GM18498 (cell line): Measurements from ENCODE around the gene CREG1.

ENCODE experiments used
- ATAC-seq: cut with Tn5 transposase; IDR thresholded peaks from one replicate; pipeline ENCODE4 v1.9.1; 2021; ENCODE audit warnings: mild to moderate bottlenecking, moderate library complexity; ENCODE audit not compliant: unreplicated experiment

CREG1 gene

DNA sequence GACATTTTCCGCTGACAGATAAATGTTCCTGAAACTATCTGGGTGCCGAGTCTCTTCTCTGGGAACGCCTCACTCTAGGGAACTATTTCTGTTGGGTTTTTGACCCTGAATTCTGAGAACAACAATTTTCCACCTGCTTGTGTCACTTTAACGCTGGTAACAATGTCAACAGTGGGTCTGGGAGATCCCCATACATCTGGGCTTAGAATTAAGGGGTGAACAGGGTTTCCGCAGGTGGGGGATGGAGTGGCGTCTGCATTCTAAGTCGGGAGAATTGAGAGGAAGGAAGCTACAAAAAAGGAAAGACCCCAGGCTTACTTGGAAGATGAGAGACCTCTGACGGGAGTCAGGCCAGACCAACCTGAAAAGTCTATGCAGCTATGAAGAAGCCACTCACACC lies 44.0 kb downstream of the CREG1 start:
- no peak for ATAC-seq

GRCh38 chr1:167507719-167508118 lies 45.8 kb downstream of the CREG1 start:
- no peak for ATAC-seq

GRCh38 chr1:167504467-167504827 lies 49.1 kb downstream of the CREG1 start:
- ATAC-seq = no peak

GRCh38 chr1:167503626-167504466 lies 49.7 kb downstream of the CREG1 start:
- ATAC-seq = no peak

DNA sequence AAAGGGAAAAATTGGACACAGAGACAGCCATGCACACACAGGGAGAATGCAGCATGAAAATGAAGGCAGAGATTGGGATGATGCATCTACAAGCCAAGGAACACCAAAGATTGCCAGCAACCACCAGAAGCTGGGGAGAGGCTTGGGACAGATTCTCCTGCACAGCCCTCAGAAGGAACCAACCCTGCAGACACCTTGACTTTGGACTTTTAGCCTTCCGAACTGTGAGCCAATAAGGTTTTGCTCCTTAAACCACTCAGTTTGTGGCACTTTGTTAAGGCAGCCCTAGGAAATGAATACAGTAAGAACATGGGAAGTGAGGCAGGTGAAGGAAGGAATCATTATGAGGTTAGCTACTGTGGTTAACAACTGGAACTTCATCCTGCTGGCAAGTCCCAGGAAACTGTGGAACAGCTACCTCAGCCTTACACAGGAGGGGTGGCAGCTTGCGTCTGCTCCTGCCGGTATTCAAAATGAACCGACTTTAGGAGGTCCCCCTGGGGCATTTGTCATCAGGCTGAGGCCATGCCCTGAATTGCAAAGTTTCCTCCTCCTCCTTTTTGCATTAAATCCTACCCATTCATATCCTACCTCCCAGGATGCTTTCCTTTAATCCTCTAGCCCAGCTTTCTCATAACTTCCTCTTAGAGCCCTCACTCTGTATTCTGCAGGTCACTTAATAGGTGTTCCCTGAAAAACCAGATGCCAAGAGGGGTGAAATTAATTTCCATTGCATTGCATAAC lies 50.7 kb downstream of the CREG1 start:
- no peak for ATAC-seq

DNA sequence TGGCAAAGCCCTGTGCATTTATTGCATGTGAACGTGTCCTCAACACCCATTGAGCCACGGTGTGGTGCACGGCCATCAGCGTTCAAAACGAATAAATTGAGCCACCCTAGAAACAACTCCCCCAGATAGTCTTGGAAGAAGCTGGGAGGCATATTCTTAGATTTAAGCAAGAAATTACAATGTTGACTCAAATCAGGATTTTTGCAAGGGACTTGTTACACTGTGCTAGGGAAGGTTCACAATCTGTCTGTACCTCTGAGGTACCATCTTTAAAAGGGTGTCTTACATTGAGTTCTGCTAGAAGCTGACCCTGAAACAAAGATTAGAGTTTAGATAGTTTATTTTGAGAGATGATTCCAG lies 51.4 kb downstream of the CREG1 start:
- no peak for ATAC-seq

GRCh38 chr1:167501515-167502191 lies 51.9 kb downstream of the CREG1 start:
- no peak for ATAC-seq

DNA sequence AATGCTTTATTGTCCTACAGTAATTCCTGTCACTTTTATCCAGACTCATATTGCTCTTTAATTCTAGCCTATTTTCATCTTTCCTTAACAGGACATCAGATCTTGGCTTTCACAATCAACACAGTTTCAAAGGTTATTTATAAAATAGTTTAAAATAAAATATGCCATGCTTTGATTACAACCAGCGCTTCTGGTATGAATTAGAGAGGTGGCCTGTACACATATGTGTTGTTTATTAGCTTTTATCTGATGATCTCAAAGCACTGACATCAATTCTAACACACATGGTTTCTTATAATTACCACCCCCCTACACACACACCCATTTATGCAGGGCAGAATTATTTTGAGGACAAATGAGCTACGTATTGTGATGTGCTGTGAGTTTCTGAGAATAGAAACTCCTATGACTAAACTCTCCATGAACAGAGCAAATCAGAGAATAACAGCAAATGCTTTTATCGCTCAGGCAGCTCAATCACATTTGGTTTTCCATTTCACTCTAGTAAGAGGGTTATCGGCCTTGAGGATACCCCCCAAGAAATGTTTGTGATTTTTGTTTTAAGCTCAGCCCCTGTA lies 53.2 kb downstream of the CREG1 start:
- no peak for ATAC-seq

- ATAC-seq = peak; percentile 96
Measured at GRCh38 chr1:167499664-167500101, 53.9 kb downstream of the CREG1 start.

- peak; percentile 15 for ATAC-seq
Measured at GRCh38 chr1:167499106-167499505, 54.5 kb downstream of the CREG1 start.

DNA sequence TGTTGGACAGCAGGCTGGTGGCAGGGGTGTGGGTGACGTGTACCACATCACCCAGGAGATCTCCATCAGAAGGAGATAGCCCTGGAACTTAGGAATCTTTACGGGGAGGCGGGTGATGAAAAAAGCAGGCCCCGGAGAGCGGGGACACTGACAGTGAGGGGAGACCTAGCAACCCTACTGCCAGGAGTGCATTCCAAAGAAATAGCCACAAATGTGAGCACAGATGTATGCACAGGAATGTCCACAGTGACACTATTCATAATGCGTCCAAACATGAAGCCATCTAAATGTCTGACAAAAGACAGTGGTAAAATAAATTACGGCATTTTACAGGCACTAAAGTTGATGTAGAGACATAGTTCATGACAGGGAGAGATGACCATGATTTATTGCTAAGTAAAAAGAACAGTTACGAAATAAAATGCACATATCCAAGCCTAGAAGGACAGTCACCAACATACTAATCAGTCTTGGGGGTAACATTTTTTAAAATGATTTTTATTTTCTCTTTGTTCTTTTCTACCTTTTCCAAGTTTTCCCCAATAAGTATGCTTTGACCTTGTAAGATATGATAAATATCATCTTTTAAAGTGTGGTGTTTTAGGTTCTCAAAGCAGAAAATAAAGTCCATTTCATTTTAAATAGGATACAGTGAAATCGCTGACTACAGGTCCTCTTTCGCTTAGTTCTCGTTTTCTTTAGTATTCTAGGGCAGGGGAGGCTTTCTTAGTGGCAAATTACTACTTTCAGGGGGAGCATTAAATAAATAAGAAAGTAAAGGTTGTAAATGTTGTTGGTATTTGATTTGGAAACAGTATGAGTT lies 56.6 kb downstream of the CREG1 start:
- ATAC-seq = no peak

- ATAC-seq = no peak
Measured at GRCh38 chr1:167493372-167493771, 60.2 kb downstream of the CREG1 start.

- ATAC-seq = no peak
Measured at GRCh38 chr1:167492481-167492910, 61.1 kb downstream of the CREG1 start.

DNA sequence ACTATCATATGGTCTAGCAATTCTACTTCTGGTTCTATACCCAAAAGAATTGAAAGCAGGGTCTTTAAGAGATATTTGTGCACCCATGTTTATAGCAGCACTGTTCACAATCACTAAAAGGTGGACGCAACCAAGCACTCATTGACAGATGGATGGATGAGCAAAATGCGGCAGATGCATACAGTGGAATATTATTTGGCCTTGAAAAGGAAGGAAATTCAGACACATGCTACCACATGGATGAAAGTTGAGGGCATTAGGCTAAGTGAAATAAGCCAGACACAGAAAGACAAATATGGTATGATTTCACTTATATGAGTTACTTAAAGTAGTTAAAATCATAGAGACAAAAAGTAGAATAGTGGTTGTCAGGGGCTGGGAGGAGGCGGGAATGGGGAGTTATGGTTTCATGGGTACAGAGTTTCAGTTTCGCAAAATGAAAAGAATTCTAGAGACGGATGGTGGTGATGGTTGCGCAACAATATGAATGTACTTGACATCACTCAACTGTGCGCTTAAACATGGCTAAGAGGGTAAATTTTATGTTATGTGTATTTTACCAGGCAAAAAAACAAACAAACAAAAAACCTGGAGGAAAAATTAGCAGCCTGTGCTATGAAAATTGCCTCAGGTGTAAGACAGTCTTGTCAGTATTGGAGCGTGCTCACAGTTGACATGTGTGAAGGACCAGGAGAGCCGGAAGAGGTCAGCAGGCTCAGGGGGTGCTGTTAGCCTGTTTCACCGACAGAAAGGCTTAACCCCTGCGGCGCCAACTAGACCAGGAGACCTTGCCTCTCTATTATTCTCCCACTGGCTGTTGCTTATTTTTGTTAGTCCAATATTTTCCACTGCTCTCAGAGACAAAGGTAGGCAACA lies 61.7 kb downstream of the CREG1 start:
- no peak for ATAC-seq
